ENCODE results near the gene JARID2.

The JARID2 gene

DNA sequence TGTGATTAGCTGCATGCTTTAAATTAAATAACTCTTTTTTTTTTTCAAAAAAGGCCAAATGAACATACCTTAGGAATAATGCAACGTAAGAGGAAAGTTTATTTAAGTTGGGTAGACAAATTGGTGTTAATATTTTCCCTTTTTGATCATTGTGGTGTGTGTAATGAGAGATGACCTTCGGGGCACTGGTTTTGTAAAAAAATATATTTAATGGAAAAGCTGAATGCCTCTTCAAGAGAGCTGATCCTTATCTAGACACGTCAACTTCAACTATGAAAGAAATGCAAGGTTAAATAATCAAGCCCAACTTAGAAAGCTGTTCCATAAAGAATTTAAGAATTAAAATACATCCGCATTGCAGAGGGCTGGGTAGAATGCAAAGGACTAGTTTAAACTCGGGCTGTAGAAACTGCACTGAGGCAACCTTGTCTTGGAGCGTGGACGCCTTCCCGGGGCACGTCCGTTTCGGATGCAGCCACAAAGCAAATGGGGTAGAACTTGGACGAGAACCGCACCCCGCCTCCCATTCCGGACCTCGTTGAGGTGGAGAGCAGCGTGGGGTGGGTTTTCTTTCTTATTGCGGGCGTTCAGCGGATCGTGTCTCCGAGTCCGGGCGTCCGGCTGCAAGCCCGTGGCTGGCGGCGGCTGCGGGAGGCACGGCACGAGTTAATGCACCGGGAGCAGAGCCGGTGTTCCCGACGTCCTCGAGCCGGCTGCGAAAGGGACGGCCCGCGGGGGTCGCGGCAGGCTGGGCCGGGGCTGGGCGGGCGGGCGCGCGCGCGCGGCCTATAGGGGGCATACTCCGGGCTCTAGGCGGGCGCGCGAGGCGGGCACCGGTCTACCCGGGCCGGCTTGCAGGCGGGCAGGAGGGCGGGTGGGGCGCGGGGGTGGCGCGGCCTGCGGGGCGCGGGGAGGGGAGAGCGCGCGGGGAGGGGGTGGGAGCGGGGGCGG, 1.9 kb downstream of the JARID2 start:
- peak; percentile 76 for DNase-seq

DNA sequence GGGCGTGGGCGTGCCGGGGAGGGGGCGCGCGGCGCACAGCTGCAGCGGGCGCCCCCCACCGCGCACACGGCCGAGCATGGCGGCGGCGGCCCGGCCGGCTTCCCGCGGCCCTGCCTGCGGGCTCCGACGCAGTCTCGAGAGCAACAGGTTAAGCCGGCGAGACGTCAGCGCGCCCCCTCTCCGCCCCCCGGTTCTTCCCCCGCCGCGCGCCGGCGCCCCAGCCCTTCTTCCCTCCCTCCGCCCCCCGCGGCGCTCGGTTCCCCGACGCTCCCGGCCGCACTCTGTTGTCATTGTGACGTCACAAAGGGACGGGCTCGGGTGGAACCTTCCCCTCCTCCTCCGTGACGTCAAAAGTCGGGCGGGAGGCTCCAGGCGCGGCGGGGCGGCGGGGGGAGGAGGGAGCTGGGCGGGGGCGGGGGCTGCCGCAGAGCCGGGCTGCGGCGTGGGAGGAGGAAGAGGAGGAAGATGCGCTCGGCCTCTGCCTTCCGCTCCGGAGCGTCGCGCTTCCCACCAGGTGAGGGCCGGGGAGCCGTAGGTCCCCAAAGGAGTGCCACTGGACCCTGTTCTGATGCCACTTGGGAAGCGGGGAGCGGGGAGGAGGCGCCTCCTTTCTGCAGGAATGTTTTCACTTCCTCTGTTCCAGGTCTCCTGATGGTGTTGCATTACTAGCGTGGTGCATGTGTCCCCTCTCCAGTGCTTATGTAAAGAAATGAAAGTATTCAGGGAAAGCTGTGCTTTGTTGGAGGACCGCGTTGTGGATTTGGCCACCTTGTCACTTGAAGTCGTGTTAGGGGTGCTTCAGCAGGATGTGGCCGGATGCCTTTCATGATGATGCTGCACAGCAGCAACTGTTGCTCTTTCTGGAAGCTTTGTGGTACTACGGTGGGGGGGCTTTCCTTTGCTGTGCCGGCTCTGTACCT, 2.8 kb downstream of the JARID2 start:
- peak; percentile 97 for DNase-seq

DNA sequence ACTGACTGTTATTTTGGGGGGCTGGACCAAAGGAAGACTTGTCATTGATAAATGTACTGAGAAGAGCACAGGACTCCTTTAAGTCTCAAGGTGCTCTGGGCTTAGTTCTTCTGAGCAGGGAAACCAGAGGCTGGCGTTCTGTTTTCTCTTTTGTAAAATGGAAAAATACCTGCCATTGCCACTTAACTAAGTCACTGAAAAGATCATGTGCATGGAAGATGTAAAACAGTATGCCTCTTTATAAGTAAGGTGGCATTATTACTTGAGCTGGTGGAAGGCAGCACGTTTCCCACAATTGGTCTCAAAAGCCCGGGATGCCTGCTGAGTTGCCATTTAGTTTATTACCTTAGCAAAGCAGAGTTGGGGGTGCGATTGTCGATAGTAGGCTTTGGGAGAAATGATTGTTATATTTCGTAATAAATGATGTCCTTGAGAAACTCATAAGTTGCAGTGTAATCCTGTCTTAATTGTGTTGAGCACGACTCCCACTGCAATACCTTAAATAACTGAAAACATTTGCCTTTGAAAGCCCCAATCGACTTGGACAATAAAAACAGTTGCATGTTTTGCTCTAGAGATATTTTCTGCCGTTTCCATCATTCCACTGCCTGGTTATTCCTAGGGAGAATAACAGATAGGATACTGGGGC, 3.6 kb downstream of the JARID2 start:
- DNase-seq: no peak

DNA sequence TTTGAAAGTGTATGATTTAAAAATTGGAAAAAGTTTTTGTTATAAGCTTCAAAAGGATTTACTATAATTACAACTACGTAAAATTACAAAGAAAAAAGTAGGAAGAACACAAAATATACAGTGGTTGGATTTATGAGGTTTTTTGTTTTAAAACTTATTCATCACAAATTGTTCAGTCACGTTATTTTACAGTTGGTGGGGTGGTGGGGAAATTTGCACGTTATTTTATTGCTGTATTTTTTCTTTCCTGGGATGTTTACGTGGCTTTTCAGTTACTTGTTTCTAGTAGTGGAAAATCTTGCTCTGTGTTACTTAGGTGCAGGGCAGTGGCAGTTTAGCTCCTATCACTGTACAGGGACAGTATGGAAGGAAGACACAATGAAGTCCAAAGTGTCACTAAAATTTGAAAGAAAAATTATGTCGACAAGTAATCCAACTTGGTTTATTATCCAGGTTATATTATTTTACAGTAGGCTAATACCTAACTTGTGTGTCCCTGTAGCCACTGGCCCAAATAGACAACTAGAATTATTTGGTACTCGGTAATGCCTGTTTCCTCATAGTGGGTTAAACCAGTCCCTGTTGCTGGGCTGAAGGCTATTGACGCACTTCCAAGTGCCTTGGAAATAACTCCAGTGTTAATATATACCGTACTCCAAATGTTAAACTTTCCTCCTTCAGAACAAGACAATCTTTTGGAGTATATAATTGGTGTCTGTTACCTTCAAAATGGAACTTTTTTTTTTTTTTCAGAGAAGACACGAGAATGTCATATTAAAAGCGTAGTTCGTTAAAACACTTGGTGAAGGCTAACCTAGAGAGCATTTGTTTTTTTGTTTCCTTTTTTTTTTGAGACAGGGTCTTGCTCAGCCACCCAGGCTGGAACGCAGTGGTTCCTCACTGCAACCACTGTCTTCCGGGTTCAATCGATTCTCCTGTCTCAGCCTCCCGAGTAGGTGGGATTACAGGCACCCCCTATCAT, 4.6 kb downstream of the JARID2 start:
- no peak for DNase-seq

DNA sequence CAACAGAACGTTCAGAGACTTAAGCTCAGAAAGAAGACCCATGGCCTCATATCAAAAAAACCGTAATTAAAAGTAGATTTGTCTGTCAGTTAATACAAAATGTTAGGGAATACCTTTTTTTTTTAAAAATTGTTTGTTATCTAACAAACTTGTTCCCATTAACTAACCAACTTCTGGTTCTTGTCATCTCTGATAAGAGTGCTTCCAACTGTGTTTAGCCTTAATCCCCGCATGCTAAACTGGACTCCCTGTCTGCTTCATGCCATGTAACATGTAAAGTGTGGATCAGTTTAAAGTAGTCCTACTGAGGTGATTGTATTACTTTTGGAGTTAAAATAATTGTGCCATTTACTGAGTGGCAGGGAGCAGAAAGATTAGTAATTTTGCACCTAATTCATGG, 6.3 kb downstream of the JARID2 start:
- no peak for DNase-seq

DNA sequence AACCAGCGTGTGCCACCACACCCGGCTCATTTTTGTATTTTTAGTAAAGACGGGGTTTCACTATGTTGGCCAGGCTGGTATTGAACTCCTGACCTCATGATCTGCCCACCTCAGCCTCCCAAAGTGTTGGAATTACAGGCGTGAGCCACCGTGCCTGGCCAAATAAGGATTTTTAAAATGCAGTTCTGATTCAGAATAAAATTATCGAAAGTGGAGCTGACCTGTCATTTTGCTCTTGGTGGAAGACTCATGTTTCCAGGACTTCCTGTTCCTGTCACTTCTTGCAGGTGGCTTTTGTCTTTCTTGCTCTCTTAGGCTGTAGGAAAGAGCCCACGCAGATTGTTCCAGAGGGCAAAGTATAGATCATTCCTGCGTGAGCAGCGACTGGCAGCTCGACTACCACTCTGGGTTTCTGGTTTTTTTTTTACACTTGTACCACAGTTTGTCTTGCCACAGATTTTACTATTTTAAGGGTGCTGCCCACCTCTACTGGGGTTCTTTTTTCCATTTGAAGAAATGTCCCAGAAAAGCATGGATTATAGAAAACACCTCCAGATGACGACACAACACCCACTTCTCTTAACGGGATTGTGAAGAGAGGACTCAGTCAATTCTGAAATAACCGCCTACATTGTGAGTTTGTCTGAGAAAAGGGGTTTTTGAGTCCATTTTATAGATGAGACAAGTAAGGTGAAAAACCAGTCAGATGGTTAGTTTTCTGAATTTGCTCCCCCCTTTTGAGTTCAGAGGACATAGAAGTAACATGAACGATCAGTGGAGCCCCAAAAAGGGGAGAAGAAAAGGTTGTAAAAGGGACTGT, 7.5 kb downstream of the JARID2 start:
- no peak for DNase-seq

DNA sequence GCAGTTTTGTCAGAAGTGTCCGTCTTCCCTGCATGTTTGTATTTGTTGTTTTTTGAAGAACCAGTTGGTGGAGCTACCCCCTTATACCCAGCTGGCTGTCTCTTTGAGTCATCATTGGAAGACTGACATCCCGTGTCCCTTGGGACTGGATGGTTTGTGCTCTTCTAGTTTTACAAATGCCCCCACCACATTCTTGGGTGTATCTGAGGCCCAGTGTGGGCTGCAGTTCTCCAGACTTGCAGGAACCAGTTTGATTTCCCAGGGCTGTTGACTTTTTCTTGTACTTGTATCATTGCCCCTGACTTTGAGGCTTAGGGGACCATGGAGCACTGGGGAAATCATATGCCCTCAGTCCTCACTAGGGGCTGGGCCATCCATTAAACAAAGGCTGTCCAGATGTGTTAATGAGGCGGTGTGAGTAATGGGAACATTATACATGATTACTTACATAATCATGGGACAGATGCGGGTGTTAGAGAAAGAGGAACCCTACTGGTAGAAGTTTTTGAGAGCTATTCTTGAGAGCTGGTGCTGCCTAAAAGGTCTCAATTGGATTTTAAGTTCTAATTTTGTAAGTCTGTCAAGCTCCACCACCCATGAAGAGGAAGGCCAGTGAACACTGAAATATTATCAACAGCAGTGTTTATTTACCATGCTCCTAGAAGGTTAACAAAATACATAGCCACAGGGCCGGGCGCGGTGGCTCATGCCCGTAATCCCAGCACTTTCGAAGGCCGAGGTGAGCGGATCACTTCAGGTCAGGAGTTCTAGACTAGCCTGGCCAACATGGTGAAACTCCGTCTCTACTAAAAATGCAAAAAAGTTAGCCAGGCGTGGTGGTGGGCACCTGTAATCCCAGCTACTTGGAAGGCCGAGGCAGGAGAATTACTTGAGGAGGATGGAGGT, 8.5 kb downstream of the JARID2 start:
- DNase-seq: no peak

DNA sequence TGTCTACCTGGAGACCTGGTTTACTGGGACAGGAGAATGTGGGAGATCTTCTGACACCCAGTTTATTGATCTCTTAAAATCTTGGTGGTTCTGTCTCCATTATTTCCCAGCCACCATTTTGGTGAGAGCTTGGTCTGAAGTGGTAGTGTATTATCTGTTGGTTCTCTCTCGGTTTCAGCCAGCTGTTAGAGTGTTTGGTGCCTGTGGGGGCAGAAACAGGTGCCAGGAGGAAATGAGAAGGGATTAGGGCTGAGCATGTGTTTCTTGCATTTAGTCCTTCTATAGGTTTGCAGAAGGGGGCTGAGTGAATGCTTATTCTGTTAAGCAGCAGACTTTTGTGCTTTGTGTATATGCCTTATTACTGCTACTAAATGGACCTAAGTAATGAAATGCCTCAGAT, 9.6 kb downstream of the JARID2 start:
- DNase-seq: no peak

DNA sequence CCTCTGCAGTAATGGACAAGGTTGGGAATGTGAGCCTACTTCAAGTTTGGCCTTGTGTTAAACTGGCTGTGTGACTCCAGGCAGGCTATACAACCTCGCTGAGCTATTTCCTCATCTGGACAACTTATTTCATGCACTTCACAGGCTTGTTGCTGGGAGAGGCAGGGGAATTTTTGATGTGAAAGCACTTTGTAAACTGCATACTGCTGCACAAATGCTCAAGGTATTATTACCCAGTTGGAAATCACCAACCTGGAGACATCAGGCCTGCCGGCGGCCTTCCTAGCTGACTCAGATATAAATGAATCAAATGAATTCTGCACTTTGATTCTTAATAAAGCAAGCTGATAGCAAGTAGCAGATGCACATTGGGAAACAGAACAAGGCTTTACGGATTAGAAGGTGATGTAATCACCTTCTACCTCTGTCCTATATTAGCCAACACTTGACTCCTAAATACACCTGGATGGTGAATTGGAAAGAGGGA, 10.1 kb downstream of the JARID2 start:
- no peak for DNase-seq

DNA sequence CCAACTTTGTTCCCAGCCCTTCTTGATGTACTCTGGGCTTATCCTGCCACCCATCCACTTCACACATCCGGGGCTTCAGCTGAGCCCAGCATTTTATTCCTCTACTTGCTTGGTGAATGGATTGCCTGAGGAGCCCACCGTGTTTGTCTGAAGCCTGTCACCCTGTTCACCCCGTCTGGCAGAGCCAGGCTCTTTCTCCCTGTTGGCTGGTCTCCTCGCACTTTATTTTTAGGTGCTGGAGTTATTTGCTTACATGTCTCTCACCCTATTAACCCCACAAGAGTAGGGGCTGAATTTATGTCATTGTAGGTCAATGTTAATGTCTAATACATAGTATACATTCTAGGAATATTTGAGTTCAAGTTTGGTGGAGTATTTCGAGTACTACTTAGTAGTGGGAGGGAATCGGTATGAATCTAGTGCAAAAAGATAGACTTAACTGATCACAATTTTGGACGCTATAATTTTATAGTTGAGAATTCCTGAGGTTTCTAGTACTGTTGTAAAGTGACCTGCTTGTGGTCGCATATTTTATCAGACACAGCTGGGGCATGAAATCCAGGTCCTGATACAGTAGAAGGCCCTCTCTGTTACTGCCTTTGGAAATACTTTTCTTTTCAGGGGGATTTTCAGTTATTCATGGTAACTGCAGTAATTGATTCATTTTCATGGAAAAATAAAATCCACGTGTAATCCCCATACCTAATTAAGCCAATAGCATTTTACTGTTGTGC, 10.8 kb downstream of the JARID2 start:
- no peak for DNase-seq

DNA sequence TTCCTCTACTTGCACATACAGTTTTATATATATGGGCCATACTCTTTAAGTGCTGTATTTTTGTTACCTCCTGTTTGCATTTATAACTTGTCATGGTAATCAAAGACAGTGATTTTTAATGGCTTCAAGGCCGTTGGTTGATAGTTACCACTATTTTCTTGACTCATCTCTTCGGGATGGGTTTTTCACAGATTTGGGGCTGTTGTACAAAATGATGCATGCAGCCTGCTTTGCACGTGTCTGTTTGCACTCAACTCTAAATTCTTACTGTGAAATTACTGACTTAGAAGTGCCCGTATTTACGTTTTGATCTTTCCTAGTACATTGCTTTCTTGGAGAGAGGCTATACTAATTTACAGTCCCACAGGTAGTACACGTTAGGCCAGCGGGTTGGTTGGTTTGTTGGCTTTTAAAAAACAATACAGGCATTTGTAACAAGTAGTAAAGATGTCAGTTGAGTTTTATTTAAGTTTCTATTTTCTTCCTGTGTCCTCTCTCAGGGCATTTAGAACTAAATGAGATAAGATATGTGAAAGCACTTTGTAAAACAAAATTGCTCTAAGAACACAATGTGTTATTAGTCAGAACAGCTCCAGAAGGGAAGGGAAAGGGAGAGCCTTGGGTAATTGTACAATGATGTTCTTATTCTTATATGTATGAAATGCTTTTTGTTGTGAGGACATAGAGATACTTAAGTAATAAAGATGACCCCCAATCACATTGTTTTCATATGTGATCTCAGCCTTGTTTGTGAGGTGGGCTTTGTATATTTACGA, 11.7 kb downstream of the JARID2 start:
- no peak for DNase-seq

DNA sequence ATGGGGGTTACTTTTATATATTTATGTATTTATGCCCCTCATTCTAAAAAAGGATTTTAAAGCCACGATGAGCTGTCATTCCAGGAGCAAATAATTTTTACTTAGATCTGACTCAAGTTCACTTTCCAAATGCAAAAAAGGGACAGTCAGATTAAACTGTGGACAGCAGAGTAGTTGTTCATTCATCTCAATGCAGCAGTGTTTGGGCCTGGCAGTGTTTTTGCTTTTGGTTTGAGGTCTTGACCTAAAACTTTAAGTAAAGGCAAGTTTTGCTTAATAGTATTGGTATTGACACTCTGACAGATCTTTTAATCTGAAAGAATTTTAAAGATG, 13.9 kb downstream of the JARID2 start:
- no peak for DNase-seq

DNA sequence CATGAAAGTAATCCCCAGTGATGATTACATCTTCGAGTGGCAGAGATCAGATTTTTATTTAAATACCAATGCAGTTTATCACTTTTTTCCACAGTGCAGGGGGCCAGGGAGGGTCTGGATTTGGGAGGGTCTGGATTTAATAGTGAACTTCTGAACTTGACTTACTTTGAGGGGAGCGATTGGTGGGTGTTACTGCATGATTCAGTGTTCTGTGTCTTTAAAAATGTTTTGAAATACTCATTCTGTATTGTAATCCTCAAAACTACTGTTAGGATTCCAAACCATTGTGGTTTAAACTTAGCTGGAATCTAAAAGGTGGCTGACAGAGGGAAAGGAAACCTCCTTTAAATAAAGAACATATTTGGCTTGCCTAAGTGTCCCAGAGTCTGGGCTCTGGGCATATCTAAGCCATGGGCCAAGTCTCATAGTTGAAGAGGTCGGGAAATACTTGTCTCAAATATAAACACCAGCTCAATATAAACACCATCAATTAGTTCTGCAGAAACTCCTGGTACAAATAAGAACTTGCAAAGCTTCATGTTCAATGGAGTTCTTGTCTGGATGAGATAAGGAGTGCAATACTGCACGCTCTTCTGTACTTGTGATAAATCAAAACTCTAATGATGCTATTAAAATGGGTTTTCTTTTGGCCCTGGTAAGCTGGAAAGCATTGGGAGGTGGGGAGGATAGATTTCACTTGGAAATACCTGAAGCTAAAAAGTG, 14.4 kb downstream of the JARID2 start:
- DNase-seq: no peak

DNA sequence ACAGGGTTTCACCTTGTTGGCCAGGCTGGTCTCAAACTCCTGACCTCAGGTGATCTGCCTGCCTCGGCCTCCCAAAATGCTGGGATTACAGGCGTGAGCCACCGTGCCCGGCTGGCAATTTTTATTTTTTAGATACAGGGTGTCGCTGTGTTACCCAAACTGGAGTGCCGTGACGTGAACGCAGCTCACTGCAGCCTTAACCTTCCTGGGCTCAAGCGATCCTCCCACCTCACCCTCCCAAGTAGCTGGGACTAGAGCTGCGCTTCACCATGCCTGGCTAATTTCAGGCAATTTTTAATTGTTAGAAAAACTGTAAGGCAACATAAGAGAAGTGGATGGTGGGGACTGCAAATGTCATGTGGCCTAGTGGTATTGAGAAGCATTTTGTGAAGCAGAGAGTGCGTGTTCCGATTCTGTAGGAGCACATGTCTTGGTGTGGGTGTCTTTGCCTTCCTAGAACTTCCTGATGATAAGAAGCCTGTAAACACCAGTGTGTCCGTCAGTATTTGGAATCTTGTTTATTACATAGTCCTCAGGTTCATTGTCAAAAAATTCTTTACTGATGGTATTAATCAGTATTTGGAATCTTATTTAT, 18.0 kb downstream of the JARID2 start:
- DNase-seq: no peak

DNA sequence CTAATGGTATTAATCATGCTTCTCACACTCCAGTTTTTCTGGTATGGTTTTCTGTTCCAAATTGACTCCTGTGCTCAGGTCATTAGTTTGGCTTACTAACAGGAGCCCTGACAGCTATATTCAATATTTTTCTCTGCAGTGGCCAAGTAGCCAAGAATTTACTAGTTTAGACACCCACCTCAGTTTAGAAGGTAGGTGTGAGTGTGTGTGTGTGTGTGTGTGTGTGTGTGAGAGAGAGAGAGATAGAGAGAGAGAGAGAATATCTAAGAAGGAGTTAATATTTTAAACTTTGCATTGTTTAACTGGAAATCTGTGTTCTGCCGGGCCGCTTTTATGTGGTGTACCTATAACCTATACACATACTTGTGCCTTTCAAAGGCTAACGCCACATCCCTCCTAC, 18.5 kb downstream of the JARID2 start:
- DNase-seq: no peak

DNA sequence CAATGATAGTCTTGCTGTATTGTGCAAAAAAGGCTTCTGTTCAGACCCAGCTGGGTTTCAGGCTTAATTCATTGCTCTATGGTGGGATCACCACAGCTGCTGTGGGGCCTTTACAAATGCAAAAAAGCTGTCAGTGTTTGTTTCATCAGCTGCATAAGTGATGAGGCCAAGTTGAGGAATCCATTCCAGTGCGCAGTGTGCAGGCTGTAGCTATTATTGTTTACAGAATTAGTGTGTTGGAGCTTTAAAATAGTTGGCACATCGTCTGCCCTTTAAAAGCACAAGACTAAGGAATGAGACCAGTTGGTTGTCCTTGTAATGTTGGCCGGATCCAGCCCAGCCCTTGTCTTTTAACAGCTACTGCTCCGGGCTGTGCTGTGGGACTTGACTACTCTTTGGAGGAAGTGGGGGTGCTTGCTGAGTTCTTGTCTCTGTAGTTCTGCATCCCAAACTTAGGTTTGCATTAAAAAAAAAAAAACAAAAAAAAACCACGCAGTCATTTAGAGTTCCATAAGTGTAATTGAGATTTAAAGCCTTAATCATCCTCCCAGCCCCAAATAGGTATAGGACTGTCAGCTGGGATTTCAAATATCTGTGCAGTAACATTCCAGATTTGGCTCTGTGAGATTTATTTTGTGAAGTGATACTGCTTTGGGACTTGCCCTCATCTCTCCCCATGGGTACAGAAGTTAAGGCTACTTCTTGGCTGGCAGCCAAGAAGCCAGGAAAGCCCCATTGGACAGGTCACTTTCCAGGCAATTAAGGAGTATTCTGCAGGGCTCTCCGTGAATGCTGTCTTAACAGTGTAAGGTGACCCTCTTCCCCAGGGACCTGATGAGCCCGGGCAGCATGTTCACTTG, 19.3 kb downstream of the JARID2 start:
- no peak for DNase-seq

All from CD4-positive, alpha-beta T cell treated with Interleukin-6 for 4 hours (primary cell).